Measurements from ENCODE around the gene NACC2.

The NACC2 gene

DNA sequence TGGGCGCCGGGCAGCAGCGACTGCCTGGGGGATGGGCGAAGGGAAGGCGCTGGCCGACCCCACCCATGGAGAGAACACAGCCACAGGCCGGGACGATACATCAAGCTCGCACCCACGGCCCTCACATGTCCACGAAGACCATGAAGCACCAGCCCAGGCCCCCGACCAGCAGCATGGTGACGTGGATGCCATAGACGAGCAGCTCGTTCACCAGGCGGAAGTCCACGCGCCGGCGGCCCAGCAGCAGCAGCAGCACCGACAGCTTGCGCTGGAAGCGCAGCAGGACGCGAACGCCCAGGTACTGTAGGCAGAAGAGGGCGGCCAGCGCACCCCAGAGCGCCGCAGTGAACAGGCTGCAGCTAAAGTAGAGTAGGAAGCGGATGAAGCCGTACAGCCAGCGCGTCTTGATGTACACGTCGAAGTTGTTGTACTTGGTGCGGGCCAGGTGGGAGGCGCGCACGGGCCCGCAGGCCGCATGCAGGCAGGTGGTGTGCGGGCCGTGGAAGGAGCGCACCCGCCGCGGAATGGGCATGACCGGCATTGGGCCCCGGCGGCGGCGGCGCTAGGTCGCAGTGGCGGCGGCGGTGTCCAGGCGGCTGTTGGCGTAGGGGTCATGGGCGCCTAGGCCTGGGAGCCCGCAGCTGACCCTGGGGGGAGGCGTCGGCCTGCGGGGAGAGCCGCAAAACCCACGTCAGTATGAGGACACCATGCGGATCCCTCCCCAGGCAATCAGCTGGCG lies 21.4 kb upstream of the NACC2 start:
- H3K36me3 ChIP-seq (ENCODE audit: insufficient read depth, low read depth, low read length), result 0 out of 2 replicates have a peak, but pooled peaks cover 17% of the 10 kb centered on the region
- no peak overlapping the region for H3K9ac ChIP-seq (ENCODE audit: low read depth, low read length)
- H3K27ac ChIP-seq (ENCODE audit: low read length), result no peak overlapping the region
- H3K4me1 ChIP-seq (ENCODE audit: insufficient read depth, low read length), result peaks cover 4% of the 10 kb centered on the region; the same call in 1 of the 2 replicates
- no peak overlapping the region for H3K4me3 ChIP-seq (ENCODE audit: low read length)
- no peaks in the 10 kb centered on the region for H3K27me3 ChIP-seq (ENCODE audit: insufficient read depth, low read length)
- H3K9me3 ChIP-seq (ENCODE audit: insufficient read depth, low read depth, low read length), result no peaks in the 10 kb centered on the region

DNA sequence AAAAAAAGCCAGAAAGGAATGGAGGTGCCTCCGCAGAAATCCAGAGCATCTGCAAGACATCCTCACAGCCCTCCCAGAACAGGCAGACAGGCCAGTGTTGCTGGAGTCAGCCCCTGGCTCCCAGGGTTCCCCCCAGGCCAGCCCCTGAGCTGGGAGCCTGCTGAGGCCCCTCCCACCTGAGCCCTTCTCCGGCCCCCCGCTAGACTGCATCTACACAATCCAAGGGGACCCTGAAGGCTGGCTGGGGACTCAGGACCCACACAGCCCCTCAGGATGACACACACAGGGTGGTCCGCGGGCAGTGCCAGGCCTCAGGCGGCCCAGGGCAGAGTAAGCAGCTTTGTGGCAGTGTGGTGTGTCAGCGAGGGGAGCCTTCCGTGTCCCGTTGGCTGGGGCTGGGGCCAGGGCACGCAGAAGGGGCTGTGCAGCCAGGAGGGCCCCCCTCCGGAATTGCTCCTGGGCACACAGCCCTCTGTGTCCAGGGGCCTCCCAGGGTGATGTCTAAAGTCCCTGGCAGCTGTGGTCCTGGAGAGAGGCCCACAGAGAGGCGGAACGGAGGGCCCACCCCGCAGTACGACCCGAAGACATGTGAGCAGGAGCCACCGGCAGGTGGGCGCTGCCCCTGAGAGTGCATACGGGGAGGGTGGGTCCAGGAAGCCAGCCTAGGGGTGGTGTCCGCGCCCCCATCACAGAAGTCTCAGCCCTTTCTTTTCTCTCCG lies 20.7 kb upstream of the NACC2 start:
- 0 out of 2 replicates have a peak, but pooled peaks cover 17% of the 10 kb centered on the region for H3K36me3 ChIP-seq (ENCODE audit: insufficient read depth, low read depth, low read length)
- H3K9ac ChIP-seq (ENCODE audit: low read depth, low read length), result no peak overlapping the region
- peaks cover 4% of the 10 kb centered on the region; the same call in 1 of the 2 replicates for H3K4me1 ChIP-seq (ENCODE audit: insufficient read depth, low read length)
- H3K27ac ChIP-seq (ENCODE audit: low read length), result no peak overlapping the region
- H3K4me3 ChIP-seq (ENCODE audit: low read length), result no peak overlapping the region
- H3K9me3 ChIP-seq (ENCODE audit: insufficient read depth, low read depth, low read length), result no peaks in the 10 kb centered on the region
- H3K27me3 ChIP-seq (ENCODE audit: insufficient read depth, low read length), result no peaks in the 10 kb centered on the region

DNA sequence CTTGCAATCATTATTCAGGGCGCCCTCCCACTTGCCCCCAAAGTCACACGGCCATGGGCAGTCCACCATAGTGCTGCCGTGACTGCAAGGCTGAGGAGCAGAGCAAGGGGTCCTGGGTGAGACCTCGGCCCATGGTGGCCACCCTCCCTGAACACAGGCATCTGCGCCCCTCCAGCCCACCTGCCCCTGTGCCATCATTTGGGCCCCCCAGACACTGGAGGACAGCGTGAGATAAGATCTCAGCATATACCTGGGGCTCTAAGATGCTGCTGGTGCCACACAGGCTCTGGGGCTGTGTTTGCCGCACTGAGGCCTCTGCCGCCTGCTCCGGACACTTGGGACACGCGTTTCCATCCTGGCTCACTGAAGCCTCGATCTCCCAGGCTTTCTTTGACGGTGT lies 20.1 kb upstream of the NACC2 start:
- Histone ChIP-seq H3K27me3 (ENCODE audit: insufficient read depth, low read length) (no peaks in the 10 kb centered on the region), H3K9me3 (ENCODE audit: insufficient read depth, low read depth, low read length) (no peaks in the 10 kb centered on the region), H3K9ac (ENCODE audit: low read depth, low read length) (no peak overlapping the region), H3K4me3 (ENCODE audit: low read length) (no peak overlapping the region), H3K36me3 (ENCODE audit: insufficient read depth, low read depth, low read length) (0 out of 2 replicates have a peak, but pooled peaks cover 17% of the 10 kb centered on the region), H3K4me1 (ENCODE audit: insufficient read depth, low read length) (peaks cover 9% of the 10 kb centered on the region; the same call in 1 of the 2 replicates), H3K27ac (ENCODE audit: low read length) (no peak overlapping the region)

DNA sequence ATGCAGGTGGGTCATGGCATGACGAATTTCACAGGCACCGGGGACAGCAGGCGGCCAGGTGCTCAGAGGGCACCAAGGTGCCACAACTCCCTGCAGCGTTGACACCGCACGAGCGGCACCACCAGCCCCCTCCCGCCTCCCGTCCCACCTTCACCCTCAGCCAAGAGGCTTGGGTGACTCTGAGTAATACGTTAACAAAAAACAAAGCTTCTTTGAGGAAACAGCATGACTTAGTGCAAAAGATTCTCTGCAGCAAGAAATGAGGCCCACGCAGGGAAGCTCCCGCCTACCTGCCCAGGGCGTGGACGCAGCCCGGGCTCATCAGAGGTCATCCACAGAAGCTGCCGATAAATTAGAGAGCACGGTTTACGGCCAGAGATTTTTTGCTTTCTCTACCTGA lies 19.5 kb upstream of the NACC2 start:
- Histone ChIP-seq H3K4me1 (ENCODE audit: insufficient read depth, low read length) (peaks cover 10% of the 10 kb centered on the region; the same call in 1 of the 2 replicates), H3K36me3 (ENCODE audit: insufficient read depth, low read depth, low read length) (0 out of 2 replicates have a peak, but pooled peaks cover 17% of the 10 kb centered on the region), H3K9me3 (ENCODE audit: insufficient read depth, low read depth, low read length) (no peaks in the 10 kb centered on the region), H3K27me3 (ENCODE audit: insufficient read depth, low read length) (no peaks in the 10 kb centered on the region), H3K9ac (ENCODE audit: low read depth, low read length) (no peak overlapping the region), H3K27ac (ENCODE audit: low read length) (no peak overlapping the region), H3K4me3 (ENCODE audit: low read length) (no peak overlapping the region)

DNA sequence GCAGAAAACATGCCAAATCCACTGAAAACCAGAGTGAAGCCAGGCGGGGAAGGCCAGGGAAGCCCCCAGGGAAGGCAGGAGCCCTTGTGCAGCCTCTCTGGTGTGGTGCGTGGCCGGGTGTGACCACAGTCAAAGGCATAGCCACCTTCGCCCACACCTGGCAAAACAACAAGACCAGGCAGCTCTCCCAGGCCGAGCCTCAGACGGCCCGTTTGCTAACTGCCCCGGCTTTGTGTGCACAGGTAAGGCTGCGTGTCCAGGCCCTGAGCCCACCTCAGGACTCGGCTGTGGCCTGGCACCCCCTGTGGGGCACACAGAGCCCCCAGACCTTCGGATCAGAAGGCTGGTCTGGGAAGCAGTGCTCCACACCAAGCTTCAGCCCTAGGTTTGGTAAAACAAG lies 17.5 kb upstream of the NACC2 start:
- no peaks in the 10 kb centered on the region for H3K9me3 ChIP-seq (ENCODE audit: insufficient read depth, low read depth, low read length)
- 0 out of 2 replicates have a peak, but pooled peaks cover 17% of the 10 kb centered on the region for H3K36me3 ChIP-seq (ENCODE audit: insufficient read depth, low read depth, low read length)
- no peak overlapping the region for H3K27ac ChIP-seq (ENCODE audit: low read length)
- no peak overlapping the region for H3K4me3 ChIP-seq (ENCODE audit: low read length)
- no peaks in the 10 kb centered on the region for H3K27me3 ChIP-seq (ENCODE audit: insufficient read depth, low read length)
- peaks cover 8% of the 10 kb centered on the region; the same call in 1 of the 2 replicates for H3K4me1 ChIP-seq (ENCODE audit: insufficient read depth, low read length)
- H3K9ac ChIP-seq (ENCODE audit: low read depth, low read length), result no peak overlapping the region

DNA sequence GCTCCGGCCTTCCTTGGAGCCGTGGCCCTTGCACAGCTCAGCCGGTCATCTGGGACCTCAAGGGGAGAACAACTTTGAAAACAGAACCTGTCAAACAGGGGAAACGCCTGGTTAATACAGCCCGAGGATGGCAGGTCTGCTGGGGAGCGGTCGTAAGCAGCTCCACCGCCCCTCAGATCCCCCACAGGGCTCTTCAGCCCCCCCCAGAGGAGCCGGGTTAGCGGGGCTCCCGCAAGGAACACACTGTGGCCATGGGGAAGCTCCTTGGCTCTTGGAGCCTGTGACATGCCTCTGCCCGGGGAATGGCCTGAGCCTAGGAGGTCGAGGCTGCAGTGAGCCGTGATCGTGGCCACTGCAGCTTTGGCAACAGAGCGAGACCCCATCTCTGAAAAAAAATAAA lies 16.8 kb upstream of the NACC2 start:
- 0 out of 2 replicates have a peak, but pooled peaks cover 17% of the 10 kb centered on the region for H3K36me3 ChIP-seq (ENCODE audit: insufficient read depth, low read depth, low read length)
- no peaks in the 10 kb centered on the region for H3K9me3 ChIP-seq (ENCODE audit: insufficient read depth, low read depth, low read length)
- no peaks in the 10 kb centered on the region for H3K27me3 ChIP-seq (ENCODE audit: insufficient read depth, low read length)
- H3K27ac ChIP-seq (ENCODE audit: low read length), result no peak overlapping the region
- no peak overlapping the region for H3K9ac ChIP-seq (ENCODE audit: low read depth, low read length)
- no peak overlapping the region for H3K4me3 ChIP-seq (ENCODE audit: low read length)
- peaks cover 6% of the 10 kb centered on the region; the same call in 1 of the 2 replicates for H3K4me1 ChIP-seq (ENCODE audit: insufficient read depth, low read length)

DNA sequence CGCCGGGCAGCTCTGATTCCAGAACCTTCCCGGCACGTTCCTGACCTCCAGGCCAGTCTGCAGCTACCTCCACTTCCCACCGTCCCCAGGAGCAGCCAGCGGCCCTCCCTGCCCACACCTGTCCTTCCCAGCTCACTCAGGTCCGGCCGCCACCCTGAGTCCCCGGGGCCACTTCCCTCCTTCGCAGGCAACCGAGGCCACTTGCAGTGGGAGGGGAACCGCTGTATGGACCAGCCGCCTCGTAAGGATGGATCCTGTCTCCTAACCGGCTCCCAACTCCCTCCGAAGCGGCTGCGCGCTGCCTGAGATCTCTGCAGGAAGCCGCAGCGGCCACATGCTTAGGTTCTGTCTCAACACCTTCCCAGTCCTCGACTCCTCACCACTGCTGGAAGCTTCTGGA lies 16.1 kb upstream of the NACC2 start:
- H3K4me1 ChIP-seq (ENCODE audit: insufficient read depth, low read length), result peaks cover 6% of the 10 kb centered on the region; the same call in 1 of the 2 replicates
- no peak overlapping the region for H3K9ac ChIP-seq (ENCODE audit: low read depth, low read length)
- H3K27ac ChIP-seq (ENCODE audit: low read length), result no peak overlapping the region
- H3K27me3 ChIP-seq (ENCODE audit: insufficient read depth, low read length), result no peaks in the 10 kb centered on the region
- no peak overlapping the region for H3K4me3 ChIP-seq (ENCODE audit: low read length)
- H3K36me3 ChIP-seq (ENCODE audit: insufficient read depth, low read depth, low read length), result 0 out of 2 replicates have a peak, but pooled peaks cover 14% of the 10 kb centered on the region
- H3K9me3 ChIP-seq (ENCODE audit: insufficient read depth, low read depth, low read length), result no peaks in the 10 kb centered on the region

DNA sequence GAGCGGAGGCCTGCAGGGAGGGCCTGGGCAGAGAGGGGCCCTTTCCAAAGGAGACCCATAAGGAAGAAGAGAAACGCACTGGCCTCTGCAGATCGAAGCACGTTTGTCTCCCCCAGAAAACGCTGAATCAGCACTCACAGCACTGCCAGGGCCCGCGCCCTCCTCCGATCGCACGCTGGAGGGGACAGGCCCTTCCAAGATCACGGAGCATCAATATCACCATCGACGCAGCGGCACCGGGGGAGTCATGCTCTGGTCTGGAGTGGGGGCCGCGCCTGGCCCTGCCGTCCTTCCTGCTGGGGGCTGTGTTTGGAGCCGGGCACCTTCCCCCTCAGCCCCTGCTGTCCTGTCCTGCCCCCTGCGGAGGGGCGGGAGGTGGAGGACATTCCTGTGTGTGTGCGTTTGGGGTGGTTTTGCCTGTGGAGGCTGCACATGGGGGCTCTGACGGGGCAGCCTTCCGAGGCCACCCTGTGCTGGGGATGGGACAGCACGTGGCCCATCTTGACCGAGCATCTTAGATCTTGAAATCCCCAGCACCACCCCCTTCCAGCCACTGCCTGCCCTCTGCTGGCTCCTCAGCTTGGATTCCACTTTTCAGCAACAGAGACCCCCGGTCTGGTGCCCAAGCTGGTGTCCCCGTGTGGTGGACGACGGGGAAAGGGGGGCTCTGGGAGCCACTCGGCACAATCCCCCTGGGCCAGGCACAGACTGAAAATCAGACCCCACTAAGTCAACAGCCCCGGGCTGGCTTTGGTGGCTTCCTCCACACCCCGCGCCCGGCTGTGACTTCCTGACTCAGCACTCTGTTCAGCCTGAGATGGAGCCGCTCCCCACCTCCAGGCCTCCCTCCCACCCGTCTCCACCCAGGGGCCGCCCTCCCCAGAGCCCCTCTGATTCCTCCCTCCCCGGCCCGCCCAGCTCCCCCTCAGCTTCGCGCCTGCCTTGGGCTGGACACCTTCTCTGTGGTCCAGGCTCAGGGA lies 15.3 kb upstream of the NACC2 start:
- Histone ChIP-seq H3K4me1 (ENCODE audit: insufficient read depth, low read length) (peaks cover 10% of the 10 kb centered on the region; the same call in 1 of the 2 replicates), H3K4me3 (ENCODE audit: low read length) (peak overlapping the region; percentile 62; the same call in 1 of the 2 replicates), H3K36me3 (ENCODE audit: insufficient read depth, low read depth, low read length) (0 out of 2 replicates have a peak, but pooled peaks cover 12% of the 10 kb centered on the region), H3K9ac (ENCODE audit: low read depth, low read length) (peak overlapping the region; percentile 61; the same call in 1 of the 2 replicates), H3K9me3 (ENCODE audit: insufficient read depth, low read depth, low read length) (no peaks in the 10 kb centered on the region), H3K27ac (ENCODE audit: low read length) (no peak overlapping the region), H3K27me3 (ENCODE audit: insufficient read depth, low read length) (no peaks in the 10 kb centered on the region)

DNA sequence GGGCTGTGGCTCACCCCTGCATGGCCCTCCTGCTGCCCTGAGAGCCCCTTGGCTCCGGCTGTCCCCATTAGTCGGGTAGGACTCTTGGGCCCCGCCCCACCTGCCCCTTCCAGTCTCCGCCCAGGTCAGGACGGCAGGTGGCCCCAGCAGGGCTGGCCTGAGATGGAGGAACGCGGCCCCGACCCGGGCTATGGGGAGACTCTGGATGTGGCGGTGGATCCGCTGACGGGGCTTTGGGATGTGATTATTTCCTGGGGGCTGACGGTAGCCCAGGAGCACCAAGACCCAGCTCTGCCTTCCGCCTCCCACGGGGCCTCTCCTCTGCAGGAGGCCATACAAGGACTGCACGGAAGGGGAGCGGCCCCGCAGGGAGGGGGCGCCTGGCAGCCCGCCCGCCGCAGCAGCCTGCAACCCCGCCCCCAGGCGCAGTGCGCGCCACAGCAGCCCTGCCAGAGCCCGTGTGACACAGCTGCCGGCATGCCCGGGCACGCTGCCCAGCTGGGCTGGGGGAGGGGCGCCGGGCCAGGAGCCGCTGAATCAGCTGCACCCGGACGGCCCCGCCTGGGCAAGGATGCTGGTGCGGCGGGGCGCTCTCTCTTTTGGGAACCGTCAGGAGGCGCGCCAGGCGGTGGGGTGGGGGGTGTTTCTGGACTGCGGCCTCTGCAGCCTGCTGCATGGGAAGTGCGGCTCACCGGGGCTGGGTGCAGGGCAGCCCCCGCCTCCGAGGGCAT lies 14.4 kb upstream of the NACC2 start:
- H3K9me3 ChIP-seq (ENCODE audit: insufficient read depth, low read depth, low read length), result no peaks in the 10 kb centered on the region

DNA sequence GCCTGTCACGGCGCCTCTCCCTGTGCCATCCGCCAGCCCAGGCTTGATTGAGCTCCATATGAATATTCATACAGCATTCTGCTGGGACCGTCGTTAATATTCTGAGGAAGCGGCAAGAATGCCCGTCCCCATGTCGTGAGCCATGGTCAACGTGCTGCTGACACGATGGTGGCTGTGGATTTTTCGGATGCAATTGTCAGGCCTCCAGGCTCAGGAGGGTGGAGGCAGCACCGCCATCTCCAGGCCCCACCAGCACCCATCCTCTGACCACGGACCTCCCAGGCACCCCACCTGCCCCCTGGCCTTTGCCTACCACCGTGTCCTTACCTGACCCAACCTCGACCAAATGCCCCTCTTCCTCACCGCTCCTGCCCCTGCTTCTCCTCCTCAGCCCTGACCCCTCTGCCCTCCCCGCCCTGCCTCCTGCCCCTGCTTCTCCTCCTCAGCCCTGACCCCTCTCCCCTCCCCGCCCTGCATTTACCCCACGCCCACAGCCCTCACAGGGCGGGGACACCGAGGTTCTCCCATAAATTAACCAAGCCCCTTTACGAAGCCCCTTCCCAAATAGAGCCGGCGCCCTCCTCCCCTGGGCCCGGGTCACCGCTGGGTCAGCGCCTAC lies 13.7 kb upstream of the NACC2 start:
- no peaks in the 10 kb centered on the region for H3K27me3 ChIP-seq (ENCODE audit: insufficient read depth, low read length)
- H3K36me3 ChIP-seq (ENCODE audit: insufficient read depth, low read depth, low read length), result no peaks in the 10 kb centered on the region
- H3K4me3 ChIP-seq (ENCODE audit: low read length), result peak overlapping the region; percentile 62; the same call in 1 of the 2 replicates
- no peak overlapping the region for H3K27ac ChIP-seq (ENCODE audit: low read length)
- peaks cover 17% of the 10 kb centered on the region; the same call in 1 of the 2 replicates for H3K4me1 ChIP-seq (ENCODE audit: insufficient read depth, low read length)
- no peaks in the 10 kb centered on the region for H3K9me3 ChIP-seq (ENCODE audit: insufficient read depth, low read depth, low read length)
- peak overlapping the region; percentile 32; the same call in 1 of the 2 replicates for H3K9ac ChIP-seq (ENCODE audit: low read depth, low read length)

More for the DNA sequence above, 14.4 kb upstream of the NACC2 start:
- 0 out of 2 replicates have a peak, but pooled peaks cover 3% of the 10 kb centered on the region for H3K36me3 ChIP-seq (ENCODE audit: insufficient read depth, low read depth, low read length)
- H3K4me1 ChIP-seq (ENCODE audit: insufficient read depth, low read length), result peaks cover 13% of the 10 kb centered on the region; the same call in 1 of the 2 replicates
- peak overlapping the region; percentile 61; the same call in 1 of the 2 replicates for H3K9ac ChIP-seq (ENCODE audit: low read depth, low read length)
- peak overlapping the region; percentile 62; the same call in 1 of the 2 replicates for H3K4me3 ChIP-seq (ENCODE audit: low read length)
- no peaks in the 10 kb centered on the region for H3K27me3 ChIP-seq (ENCODE audit: insufficient read depth, low read length)
- no peak overlapping the region for H3K27ac ChIP-seq (ENCODE audit: low read length)
